A172 (cell line): Measurements from ENCODE around the gene HGFAC. TPM values are rescaled to one million over a fixed set of nuclear protein-coding genes. Genes with fewer than 3 reads are reported as not detected.
A peak's percentile ranks its signal among the peaks of the same experiment; 100 is the strongest.

Experiments
- DNase-seq: peaks from one replicate; pipeline ENCODE4 v3.0.0-alpha.2; 2015; ENCODE audit warnings: low spot score
- total RNA-seq: library from RNA; depleted of rRNA; stranded (reverse); fragments of >200 nt; shearing (Covaris generic); gene quantifications from 2 replicates; pipeline ENCODE4 v1.2.3, GENCODE V29; 2014

HGFAC gene
- total RNA-seq, 1 experiment from 2014 or later = not detected

DNA sequence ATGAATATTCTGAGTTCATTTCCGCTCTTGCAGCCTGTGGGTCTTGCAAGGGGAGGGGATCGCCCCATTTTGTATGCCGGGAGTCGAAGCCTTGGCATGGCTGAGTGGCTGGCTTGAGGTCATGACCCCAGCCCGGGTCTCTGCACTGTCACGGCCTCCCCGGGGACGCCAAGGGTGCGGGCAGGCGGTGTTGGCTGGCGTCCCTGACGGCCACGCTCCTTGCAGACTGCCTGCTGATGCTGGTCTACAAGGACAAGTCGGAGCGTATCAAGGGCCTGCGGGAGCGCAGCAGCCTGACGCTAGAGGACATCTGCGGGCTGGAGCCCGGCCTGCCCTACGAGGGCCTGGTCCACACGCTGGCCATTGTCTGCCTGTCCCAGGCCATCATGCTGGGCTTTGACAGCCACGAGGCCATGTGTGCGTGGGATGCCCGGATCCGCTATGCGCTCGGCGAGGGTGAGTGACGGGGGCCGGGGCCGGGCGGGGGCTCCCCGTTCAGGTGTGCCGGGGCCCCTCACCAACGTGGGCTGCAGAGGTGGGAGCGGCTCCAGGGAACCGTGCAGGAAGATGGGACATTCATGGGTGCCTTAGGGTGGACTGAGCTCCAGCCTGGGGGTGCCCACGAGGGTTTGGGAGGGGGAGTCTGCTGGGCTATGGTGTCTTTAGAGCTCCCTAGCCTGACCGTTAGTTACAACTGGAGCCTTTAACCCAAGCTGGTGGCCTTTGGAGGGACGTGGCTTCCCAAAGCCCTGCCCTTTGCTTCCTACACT lies 31.6 kb downstream of the HGFAC start:
- DNase-seq = no peak

DNA sequence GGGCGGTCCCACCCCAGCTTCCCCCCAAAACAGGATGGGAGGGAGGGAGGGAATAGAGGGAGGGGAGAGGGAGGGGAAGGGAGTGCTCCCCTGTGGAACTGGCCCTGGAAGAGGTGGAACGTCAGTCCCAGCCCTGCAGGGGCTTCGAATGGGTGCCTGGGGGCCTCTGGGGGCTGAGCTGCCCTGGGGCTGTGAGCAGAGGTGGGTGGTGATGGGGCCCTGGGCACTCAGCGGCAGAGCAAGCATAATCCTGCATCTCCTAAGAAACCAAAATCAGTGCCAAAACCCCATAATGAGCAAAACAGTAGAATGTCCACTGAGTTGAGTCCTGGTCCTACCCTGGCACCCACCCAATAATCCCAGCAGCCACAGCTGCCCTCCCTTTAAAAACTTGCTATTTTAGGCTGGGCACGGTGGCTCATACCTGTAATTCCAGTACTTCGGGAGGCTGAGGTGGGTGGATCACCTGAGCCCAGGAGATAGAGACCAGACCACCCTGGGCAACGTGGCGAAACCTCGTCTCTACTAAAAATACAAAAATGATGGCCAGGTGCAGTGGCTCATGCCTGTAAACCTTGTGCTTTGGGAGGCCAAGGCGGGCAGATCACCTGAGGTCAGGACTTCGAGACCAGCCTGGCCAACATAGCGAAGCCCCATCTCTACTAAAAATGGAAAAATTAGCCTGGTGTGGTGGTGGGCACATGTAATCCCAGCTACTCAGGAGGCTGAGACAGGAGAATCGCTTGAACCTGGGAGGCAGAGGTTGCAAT lies 32.4 kb downstream of the HGFAC start:
- DNase-seq = no peak

DNA sequence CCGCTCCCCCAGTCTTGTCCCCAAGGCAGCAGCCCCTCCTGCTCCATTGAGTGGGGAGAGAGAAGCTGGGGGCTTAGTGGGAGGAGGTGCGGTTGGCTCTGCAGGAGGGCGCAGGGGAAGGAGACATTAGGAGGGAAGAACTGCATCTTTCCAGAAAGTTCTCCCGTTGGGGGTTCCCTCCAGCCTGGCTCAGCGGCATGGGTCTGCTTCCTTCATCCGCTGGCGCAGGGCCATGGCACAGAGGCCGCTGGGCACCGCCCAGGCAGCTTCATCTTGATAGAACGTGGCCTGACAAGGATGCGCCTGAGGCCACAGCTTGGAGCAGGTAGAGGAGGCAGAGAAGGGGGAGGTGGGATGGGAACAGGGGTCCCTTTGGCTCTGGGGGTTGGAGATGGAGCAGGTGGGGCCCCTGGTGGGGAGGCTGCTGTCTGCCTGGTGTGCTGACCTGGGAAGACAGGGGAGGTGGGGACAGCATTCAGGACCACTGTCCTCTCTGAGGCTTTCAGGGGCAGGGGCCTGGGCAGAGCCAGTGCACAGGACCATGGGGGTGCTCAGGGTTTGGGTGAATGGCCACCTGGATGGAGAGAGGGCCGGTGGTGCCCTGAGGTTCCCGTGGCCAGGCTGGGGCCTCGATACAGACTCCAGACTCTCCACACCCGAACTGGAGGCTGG lies 33.4 kb downstream of the HGFAC start:
- DNase-seq = no peak

DNA sequence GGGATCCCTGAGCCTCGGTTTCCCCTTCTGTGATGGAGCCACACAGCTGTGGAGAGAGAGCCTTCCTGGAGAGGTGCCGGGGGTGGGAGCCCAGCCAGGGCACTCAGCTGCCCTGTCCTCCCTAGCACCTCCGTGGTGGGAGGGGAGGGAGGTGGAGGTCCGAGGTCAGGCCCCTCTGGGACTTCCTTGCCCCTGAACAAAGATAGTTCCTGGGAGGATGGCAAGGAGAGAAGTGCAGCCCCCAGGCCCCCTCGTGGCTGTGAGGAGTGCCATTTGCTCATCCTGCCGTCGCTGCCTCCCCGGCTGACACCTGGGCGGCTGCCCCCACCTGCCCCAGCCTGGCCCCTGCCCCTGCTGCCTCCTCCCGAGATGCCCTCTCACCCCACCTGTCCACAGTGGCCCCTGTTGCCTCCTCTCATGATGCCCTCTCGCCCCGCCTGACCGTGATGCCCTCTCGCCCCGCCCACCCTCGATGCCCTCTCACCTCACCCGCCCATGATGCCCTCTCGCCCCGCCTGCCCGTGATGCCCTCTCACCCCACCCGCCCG lies 34.0 kb downstream of the HGFAC start:
- DNase-seq = no peak

DNA sequence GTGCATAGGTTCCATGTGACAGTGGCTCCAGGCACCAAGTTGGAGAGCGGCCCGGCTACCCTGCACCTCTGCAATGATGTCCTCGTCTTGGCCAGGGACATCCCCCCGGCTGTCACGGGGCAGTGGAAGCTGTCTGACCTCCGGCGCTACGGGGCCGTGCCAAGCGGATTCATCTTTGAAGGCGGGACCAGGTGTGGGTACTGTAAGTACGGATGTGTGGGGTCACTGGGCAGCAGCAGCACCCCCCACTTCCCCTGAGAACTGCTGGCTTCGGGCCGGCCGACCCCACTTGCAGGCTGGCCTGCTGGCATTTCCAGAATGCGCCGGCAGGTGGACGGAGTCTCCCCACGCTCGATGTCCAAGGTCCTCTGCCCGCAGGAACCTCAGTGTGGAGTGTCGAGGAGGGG lies 34.6 kb downstream of the HGFAC start:
- no peak for DNase-seq

DNA sequence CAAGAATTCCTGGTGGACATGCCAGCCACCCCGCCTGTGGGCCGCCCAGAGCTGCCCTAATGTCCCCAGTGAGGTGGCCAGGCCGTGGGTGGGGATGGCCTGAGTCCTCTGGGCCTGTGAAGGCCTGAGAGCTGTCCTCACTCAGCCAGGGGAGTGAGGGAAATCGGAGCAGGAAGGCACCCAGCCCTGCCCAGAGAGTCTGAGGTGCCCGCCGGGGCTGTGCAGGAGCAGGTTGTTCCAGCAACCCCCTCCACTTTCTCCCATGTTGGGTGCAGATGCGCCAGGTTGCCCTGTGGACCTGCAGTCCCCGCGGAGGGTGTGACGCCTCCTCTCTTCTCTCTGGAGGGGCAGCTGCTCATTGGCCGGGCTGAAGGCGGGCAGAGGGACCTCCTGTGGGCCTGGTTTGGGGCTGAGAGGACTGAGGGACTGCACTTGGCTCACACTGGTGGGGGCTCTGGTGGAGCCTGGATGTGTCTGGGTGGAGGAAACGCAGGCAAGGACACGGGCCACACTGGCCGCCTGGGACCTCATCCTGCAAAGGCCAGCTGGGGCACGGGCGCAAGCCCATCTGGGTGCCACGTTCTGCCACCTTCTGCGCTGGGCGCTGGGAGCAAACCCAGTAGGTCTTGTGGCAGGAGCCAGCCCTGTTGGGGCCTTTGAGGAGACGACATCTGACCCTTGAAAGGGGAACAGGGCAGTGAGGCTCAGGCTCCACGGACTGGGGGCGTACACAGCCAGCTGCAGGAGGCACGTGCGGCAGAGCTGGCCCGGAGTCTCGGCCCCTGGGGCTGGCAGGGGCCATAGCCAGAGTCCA lies 35.4 kb downstream of the HGFAC start:
- no peak for DNase-seq

DNA sequence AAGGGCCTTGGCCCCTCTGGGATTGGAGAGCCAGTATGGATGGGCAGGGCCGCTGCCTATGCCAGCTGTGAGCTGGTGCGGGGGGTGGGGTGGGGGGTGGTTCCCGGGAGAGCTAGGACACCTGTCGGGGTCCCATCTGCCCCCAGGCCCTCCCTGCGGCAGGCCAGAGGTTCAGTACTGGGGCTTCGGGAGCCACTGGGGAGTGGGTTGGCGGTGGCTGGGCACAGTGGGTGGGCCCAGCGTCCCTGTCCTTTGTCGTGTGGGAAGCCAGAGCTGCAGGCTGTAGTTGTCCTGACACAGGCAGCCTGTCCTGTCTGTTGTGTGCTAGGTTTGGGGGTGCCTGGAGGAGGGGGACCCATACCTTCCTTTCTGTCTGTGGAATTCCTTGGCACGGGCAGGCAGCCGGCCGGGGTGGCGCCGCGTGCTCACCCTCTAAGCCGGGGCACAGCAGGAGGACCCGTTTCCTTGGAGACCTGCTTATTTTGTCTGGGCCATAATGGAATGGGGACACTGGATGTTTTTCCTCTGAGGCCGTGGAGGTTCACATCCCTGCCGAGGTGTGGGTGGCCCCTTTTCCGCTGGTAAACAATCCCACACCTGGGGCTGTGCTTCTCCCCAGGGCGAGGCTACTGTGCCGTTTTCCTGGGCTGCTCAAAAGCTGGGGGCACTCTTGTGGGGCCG lies 36.1 kb downstream of the HGFAC start:
- DNase-seq = peak; percentile 17

DNA sequence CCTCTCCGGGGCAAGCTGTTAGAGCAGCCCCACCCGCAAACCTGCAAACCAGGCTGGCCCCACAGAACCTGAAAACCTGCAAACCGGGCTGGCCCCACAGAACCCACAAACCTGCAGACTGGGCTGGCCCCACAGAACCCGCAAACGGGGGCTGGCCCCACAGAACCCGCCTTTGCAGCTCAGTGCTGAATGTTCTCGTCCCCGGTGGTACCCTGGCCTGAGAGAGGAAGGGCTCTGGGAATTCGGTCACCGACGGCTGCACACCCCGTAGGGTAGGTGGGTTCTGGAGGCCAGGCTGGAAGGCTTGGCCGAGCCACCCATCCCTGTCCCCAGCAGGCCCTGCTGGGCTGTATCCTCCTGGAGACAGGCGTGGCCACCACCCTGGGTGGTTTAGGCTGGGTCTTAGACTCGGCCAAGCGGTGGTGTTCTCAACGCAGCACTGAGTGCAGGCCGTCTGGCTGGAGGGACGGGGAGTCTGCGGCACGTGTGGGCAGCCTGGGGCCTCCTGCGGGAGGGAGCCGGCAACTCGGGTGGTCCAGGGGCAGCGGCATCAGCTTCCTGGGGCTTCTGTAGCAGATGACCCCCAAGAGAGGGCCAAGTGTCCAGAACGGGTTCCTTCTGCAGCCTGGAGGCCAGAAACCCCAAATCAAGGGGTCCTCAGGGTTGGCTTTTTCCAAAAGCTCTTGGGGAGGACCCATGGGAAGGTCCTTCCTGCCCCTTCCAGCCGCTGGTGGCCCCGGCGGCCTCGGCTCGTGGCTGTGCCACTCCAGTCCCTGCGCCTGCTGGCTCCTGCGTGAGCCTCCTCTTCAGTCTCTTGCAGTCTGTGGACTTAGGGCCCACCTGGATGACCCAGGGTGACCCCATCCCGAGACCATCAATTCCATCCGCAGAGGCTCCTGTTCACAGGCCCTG lies 36.9 kb downstream of the HGFAC start:
- no peak for DNase-seq

DNA sequence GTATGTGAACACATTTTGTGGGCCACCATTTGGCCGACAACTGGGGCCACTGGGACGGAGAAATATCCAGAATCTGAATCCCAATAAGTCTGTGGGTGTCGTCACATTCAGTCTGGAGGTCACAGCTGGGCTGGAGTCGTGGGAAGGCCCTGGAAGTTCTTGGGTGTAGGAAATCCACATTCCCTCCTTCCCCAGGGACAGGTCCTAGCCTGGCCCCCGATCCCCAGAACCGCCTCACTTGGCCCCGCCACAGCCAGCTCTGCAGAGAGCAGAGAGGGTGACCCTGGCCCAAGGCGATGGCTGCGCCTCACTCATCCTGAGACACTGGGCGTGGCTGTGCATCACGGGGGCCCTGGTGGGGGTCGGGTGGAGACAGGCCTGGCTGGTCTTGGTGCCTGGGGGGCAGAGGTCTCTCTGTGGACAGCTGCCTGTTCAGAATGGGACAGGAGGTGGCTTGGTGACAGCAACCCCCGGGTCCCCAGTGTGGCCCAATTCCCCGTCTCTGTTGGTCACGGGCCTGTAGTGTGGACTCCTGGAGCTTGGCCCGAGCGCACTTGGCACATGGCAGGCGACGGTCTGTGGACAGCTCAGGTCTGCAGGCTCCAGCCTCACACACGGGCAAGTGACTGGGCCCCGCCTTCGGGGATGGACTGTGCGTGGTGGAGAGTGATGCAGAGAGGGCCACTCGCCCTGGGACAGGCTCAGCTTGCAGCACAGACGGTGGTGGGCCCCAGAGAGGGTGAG lies 37.8 kb downstream of the HGFAC start:
- no peak for DNase-seq

DNA sequence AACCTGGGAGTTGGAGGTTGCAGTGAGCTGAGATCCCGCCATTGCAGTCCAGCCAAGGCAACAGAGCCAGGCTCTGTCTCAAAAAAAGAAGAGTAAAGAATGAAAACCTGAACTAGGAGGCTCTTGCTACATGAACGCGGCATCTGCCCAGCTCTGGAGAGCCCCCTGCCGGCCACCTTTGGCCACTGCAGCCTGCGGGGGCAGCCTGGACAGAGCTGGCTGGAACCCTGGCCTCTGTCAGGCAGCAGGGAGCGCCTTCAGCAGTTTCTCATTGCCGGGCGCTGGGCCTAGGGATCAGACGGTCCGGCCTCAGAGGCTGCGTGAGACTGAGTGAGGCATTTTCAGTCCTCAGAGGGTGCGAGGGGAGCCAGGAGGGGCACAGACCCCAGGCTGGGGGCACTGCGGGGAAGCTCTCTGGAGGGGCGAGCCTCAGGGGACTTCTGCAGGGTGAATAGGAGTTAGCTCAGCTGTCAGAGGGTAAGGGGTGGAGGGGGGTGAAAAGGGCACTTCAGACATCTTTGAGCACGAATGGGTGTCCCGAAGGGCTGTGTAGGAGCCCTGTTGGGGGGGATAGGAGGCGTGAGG lies 38.9 kb downstream of the HGFAC start:
- peak; percentile 70 for DNase-seq

DNA sequence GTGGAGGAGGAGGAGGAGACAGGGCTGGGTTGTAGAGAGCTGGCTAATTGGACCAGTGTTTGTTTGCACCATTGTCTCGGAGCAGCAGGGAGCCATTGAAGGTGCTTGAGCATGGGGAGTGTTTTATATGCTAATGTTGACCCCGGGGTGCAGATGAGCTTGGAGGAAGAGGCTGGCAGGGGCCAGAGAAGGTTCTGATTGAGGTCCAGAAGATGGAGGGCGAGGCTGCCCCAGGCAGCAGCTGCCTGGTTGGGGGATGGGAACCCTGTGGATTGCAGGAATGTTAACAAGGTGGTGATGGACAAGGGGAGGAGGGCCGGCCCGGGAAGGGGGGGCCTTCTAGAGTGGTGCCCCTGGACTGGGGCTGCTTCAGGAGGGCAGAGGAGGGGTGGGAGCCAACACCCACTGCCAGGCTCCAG lies 39.4 kb downstream of the HGFAC start:
- DNase-seq = peak; percentile 19

DNA sequence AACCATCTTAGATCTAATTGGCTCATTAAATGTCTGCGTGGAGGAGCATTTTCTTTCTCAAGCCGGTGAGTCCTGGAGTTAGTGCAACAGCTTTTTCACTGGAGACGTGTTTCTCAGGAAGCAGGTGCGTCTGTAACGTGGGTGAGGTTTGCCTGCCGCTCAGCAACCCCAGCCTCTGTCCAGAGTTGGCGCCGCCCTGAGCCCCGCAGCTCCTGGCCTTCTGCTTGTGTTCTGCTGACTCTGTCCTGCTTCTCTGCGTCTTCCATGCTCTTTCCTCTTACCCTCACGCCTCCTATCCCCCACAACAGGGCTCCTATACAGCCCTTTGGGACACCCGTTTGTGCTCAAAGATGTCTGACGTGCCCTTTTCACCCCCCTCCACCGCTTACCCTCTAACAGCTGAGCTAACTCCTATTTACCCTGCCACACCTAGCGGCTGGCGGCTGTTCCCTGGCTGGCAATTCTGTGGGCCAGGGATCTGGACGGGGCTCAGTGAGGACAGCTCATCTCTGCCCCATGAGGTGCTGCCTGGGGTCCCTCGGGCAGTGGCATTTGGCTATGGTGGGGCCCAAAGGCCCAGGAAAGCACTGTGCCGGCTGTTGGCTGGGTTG lies 40.1 kb downstream of the HGFAC start:
- DNase-seq = no peak

DNA sequence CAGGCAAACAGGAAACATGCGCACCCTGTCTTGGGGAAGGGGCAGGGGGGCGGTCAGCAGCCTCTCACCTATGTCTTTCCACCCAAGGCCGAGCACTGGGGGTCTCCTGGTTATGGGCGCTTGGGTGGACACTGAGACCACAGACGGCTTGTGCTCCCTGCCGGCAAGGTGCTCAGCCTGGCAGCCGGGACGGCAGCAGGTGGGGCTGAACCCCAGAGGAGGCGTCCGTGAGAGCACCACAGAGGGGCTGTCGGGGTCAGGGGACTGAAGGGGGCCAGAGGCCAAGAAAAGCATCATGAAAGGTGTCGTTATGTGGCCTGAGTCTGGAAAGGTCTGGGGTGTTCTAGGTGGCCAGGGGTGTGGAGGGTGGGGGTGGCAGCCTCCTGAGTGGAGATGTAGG lies 40.9 kb downstream of the HGFAC start:
- DNase-seq = no peak

DNA sequence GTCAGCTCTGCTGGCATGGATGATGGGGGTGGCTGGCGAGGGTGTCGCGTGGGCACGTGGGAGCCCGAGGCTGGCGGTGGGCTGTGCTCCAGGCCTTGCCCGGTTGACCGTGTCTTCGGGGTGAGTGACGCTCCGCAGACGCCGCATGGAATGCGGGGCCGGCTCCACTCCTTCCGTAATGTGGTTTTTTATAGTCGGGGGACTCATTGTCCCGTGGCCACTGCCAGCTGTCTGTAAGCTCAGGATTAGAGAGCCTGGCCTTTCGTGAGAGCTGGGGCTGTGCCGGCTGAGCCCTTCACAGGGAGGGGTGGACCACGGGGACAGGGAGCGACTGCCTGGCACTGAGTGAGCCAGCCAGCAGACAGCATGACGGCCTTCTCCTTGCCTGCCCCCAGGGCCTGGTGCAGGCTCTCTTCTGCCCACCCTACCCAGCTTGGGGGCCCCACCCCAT lies 41.7 kb downstream of the HGFAC start:
- peak; percentile 79 for DNase-seq

DNA sequence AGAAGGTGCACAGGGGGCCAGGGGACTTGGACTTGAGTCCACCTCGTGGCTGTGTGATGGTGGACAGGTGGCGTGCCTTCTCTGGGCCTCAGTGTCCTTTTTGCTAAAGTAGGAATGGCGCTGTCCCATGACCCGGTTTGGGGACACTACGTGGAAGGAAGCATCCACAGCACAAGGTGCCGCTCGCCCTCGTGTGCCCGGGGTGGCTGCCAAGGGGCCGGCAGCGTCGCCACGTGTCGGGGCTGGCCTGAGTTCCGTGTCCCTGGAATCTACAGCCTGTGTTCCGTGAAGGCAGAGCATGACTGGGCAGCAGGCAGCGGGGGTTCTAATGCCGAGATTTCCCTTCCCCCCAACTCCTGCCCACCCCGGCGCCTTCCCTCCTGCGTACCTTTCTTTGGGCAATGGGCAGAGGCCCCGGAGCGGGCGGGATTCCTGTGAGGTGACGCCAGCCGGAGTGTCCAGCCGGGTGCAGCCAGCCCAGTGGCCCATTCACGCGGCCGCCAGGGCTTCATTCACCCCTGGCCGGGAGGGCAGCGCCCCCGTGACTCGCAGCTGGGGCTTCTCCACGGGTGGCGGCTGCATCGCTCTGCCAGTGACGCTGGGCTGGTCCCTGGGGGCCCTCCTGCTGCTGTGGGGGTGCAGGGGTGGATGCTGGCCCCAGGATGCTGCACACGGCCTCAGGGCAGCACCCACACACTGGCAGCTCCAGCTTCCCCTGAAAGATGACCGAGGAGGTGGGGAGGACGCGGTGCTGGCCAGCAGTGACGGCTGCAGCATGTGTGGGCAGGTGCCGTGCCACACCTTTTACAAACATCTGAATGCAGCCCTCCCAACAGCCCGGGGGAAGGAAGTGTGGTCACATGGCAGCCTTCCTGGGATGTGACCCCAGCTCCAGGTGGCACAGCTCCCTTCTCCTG lies 42.5 kb downstream of the HGFAC start:
- DNase-seq = peak; percentile 90

DNA sequence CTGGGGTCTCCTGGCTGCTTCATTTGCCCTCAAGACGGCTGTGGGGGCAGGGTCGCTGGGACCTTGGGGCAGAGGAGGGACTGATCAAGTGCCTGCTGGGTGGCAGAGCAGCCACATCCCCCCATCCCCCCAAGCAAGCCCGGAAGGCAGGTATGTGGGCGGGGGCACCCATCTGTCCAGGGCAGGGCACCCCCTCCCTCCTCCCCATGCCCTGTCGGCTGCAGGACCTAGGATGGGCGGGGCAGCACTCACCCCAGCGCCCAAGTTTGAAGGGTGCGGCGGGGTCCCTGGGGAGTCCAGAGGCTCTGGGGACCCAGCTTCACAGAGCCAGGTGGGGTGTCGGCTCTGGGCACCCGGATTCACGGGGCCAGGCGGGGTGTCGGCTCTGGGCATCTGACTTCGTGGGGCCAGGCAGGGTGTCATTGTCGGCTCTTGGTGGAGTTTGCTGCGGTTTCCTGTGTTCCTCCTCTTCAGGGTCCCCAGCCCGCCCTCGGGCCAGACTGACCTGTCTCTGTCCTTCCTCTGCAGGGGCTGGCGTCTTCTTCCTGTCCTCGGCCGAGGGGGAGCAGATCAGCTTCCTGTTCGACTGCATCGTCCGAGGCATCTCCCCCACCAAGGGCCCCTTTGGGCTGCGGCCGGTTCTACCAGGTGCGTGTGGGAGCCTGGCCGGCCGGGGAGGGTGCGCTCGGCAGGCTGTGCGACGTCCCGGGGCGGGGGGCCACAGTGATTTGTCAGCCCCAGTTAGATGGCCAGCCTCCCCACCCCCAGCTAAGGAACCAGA lies 43.4 kb downstream of the HGFAC start:
- DNase-seq = peak; percentile 55
